Sciatic nerve (tissue), 2 donors: Measurements from ENCODE around the gene ALDH3B2. TPM values are rescaled to one million over a fixed set of nuclear protein-coding genes. Genes with fewer than 3 reads are reported as not detected.
"Not testable (repeated sequence)": the region's sequence is repeated elsewhere in the genome, so short reads cannot be mapped to it uniquely, and the experiment has no call there.

Experiments
- ATAC-seq: fragments of 200-7000 bp; cut with Tn5 transposase; one replicate; pipeline ENCODE4 v1.9.1; 2020; ENCODE audit warnings: mild to moderate bottlenecking, moderate library complexity
- DNase-seq: peaks from one replicate; pipeline ENCODE4 v3.0.0-alpha.2; 2020; ENCODE audit warnings: low spot score
- intact Hi-C: fragments of 100-400 bp; cut with DNase I; formaldehyde crosslinking; loops from one replicate; pipeline ENCODE4 v1.14.2; 2022
- total RNA-seq: library from RNA; stranded (reverse); fragmentation: NEBNext Ultra II Directional; extraction: Animal tissue kit (Norgen Biotek cat#: 25700); gene quantifications from one replicate; pipeline ENCODE4 v1.2.1, GENCODE V29; 2021
- donor health status: DM: no; HTN: no; CAD: no.
- donor health status: DM: no; HTN: no; CAD: no.

ALDH3B2 gene
- total RNA-seq, 1 donor from 2014 or later, result not detected

DNA sequence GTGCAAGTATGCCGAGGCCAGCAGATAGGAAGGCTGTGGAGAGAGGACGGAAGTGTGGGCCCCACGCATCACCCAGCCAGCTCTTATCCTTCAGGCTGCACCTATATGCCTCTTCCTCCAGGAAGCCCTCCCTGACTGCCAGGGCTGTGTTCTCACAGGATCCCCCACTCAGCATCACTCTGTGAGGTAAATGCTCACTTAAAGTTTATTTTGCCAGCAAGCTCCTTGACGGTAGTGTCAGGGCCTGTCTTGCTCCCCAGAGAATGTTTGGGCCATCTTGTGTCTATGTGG, 39.2 kb downstream of the ALDH3B2 start:
- intact Hi-C loops, result no loop called here
- ATAC-seq, result no peak
- no peak for DNase-seq

DNA sequence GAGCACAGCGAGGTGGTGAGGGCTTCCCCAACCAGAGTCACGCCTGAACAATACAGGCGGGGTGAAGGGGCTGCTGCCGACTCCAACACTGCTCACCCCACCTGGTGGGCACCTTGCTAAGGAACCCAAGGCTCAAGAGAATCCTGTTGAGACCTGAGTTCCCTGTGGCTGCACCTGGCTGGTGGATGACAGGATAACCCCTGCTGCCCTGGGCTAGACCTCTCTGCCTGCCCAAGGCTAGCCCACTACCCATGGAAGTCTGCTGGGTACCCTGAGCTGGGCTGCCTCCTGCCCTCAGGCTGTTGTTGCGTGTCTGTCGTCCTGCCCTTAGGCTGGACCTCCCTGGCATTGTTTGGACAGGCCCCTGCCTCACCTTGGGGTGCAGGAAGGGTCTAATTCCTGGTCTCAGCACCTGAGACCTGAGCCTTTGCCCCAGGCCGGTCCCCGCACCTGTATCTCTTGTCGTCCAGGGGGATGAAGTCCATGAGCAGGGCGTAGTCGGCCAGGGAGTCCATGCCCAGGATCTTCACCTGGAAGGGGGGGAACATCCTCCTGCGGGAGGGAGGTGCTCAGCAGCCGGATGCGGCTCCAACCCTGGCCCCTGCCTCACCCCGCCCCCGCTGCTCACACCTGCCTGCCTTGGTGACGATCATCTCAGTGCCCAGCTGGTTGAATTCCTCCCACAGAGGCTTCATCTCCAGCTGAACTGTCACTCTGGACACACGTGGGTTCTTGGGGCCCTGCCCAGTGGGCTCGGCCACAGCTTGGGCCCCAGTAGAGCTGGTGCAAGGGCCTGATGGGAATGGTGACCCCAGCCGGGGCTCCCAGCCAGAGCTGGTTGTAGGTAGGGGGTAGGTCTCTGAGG, 39.8 kb downstream of the ALDH3B2 start:
- intact Hi-C loops, result no loop called here
- ATAC-seq, result no peak
- no peak for DNase-seq

DNA sequence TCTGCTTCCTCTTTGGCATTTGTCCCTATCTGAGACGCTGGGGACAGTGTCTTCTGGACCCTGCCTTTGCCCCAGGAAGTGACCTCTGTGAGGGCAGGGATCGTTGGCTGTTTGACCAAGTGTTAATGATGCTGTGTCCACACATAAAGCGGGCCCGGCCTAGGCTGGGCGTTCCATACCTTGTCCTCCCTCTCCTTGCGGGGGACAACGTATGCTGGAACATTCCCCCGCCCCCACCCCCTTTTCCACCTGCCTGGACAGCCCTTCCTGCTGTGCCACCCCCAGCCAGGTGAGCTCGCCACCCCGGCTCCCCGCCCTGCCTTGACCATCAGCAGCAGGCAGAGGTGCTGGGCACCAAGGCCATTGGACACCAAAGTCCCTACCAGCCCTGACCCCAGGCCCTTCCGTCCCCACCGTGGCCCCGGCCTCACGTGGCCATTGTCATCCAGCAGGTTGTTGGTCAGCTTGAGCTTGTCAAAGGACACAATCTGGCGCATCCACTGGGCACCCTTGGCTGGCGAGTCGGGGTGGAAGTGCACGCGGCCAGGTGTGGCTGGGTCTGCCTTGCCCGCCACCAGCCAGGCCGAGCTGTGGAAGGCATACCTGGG, 40.6 kb downstream of the ALDH3B2 start:
- DNase-seq (no peak), ATAC-seq (no peak)
- intact Hi-C loops, result no loop called here

DNA sequence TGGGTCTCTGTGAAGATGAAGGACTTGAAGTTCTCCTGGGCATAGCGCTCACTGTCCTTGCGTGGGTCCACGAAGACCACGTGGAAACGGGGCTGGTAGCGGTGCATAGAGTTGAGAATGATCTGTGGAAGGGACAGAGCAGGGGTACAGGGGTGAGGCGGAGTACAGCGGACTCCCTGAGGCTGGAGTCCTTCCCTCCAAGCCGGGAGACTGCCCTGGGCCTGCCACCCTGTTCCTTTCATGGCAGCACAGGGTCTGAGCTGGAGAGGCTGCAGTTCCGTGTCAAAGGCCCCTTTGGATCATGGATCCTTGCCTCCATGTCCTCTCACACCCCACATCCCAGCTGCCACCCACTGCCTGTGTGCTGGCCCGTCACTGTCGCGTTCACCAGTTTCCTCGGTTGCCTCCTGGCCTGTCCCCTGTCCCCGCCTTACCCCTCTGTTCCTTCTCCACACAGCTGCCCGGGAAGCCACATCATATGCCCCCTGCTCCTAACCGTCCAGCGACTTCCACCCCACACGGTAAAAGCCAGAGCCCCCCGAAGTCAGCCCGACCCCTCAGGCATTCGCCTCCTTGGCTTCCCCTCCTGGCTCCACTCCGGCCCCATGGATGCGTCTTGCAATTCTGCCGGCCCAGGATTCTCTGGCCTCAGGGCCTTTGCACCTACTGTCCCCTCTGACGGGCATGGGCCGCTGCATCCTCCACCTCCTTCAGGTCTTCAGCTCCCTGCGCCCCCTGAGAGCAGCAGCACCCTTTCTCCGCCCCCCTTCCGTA, 41.3 kb downstream of the ALDH3B2 start:
- ATAC-seq, result no peak
- intact Hi-C loops, result no loop called here
- peak; percentile 61 for DNase-seq

DNA sequence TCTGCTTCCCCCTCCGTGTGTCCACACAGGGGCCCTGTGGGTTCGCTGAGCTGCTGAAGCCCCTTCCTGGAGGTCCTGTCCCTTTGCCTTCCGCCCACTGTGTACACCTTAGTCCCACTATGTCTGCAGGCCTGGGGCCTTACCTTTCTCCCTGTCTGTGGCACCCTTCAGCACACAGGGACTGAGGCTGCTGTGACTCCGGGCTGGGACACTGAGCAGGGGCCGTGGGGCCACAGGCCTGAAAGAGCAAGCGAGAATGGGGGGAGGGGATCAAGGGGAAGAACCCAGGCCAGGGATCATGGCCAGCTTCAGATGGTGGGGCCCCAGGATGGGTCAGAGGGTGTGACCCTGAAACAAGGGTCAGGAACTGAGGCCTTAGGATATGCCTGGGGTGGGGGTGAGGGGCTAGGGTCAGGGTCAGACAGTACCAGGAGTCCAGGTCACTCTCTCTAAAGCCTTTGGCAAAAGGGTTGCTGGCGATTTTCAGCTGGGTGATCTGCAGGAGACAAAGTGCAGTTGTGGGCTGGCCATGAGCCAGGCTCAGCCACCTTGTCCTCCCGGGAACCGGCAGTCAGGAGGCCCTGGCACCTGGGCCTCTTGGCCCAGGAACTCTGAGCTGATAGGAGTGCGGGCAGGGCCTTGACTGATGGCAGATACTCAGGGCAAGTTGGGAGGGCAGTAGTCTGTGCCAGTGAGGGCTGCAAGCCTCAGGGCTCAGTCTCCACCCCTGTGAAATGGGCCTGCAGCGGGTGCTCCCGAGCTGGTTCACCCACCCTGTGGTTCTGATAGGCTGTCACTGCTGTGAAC, 42.0 kb downstream of the ALDH3B2 start:
- DNase-seq (peak; percentile 58), ATAC-seq (no peak)
- intact Hi-C loops, result no loop called here

DNA sequence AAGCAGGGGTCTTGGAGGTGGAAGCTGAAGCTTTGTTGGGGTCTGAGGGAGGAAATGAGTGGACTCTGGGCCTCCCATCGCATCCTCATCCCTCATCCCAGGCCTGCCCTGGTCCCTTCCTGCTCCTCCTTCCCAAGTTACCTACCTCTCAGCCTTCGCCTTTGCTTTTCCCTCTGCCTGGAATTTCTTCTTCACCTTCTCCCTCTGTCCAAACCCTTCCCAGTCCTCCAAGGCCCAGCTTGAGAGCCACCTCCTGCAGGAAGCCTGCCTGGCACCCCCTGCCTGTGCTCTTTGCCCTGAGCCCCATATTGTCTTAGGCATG, 42.6 kb downstream of the ALDH3B2 start:
- ATAC-seq (no peak), DNase-seq (no peak)
- intact Hi-C loops, result no loop called here

DNA sequence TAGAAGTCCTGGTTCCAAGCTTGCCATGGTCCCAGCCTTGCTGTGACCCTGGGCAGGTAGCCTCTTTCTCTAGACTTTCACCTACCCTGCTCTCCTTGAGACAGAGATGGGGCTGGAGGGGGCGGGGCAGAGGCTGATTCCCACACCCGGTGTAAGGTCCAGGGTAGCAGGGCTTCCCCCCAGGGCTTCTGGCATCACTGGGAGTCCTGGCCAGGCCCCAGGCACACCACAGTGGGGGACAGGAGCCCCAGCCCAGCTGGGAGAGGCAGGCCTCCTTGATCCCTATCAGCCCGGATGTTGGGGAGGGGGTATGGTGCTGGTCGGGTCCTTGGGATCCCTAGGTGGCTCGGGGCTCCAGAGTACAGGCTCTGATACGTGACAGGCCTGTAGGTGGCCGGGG, 43.0 kb downstream of the ALDH3B2 start:
- DNase-seq, result peak; percentile 64
- no peak for ATAC-seq
- intact Hi-C loops, result no loop called here

DNA sequence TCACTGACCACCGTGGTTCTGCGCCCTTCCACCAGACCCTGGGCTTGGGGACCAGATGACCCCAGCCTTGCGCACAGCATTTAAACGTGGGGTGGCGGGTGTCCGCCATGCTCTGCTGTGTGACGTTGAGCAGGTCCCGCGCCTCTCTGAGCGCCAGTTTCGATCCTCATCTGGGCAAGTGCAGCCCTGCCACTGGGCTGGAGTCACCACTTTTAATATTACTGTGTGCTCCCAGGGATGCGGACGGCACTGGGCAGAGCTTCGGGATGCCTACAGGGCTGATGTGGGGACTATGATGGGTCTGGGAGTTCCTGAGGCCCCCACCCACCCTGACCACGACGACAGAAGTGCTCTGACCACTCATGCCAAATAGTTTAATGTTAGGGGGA, 43.5 kb downstream of the ALDH3B2 start:
- ATAC-seq (no peak), DNase-seq (no peak)
- intact Hi-C loops, result no loop called here

DNA sequence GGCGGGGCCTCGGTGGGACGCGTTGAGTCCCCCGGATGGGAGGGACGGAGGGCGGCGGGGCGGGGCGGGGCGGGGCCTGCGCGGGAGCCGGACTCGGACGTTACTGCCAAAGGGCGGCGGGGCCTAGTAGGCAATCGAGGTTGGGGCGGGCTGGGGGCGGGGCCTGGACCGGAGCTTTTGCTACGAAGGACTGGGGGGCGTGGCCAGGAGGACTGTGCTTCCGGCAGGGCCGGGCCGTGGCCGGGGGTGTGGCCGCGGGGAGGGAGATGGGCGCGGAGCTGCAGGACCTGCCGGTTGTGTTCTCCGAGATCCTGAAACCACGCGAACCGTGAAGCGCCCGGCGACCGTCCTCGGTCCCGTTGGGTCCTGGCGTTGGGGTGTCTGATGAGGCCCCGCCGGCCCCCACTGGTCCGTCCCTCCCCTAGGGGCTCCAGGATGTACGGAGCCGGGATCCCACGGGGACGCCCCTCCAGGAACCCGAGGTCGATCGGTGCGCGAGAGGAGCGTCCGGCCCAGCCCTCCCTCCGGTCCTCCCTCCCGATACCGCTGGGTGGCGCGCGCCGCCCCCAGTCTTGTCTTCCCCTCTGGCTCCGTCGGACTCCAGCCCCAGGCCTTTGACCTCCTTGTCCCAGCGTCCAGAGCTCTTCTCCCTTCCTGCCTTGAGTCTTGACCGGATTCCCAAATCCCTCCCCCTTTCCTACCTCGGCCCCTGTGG, 44.0 kb downstream of the ALDH3B2 start:
- ATAC-seq (peak; percentile 94), DNase-seq (peak; percentile 100)
- intact Hi-C loops, result no loop called here

DNA sequence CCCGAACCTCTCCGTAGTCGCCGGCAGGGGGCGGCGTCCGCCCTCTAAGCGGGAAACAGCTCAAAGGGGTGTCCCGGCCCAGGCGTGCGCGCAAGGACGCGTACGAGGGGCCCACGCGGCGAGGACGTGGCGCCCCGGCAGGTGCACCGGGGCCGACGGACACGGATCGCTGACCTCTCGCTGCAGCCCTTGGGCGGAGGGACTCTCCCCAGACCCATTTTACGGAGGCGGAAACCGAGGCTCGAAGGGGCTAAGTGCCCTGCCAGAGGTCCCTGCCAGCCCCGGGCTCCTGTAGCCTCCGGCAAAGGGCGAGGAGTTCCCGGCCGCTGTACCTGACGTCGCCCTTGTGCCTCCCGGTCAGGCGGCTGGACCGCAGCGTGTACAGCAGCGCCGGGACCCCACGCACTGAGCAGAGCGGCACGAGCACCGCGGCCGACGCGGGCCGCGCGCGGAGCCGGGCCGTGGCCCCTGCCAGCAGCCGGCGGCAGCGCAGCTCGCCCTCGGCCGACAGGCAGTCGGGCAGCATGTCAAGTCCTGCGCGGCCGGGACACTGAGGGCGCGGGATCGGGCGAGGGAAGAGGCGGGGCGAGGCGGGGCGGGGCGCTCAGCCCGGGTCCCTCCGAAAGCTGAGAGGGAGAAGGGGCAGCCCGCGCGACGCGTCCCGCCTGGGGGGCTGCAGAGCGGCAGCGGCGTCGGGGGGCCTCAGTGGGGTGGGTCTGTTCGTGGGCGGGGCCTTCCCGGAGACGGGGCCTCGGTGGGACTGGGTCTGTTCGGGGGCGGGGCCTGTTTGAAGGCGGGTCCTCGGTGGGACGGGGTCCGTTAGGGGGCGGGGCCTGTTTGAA, 44.8 kb downstream of the ALDH3B2 start, which contains the start of gene NUDT8:
TSS of gene NUDT8 (minus strand) at position 552 of the 842 bp plus-strand sequence. CDS start at position 526, 26 bp downstream.
- peak; percentile 64 for ATAC-seq

DNA sequence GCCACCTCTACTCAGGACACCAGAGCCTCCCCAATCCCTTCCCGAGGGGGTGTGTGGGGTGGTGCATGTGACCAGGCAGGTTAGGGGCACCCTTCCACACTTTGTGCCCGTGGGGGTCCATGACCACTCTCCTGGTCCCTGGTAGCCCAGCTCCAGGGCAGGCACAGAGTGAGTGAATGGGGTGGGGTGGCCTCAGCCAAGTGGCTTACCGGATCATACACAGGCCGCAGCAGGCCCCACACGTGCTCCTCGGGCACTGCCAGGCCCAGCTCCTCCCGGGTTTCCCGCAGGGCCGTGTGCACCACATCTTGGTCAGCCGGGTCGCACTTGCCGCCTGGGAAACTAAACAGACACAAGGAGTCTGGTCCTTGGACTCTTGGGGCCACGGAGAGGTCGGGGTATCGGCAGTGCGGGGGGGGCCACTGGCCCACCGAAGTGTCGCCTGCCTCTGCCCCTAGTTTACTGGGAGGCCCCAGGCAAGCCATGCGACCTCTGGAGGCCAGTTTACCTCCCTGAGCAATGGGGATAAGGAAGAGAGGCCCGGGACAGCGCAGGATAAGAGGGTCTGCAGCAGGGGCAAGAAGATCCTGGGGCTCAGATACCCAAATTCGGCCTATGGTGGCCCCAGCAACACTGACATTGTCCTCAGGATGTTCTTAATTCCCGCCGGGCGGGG, 45.6 kb downstream of the ALDH3B2 start:
- peak; percentile 65 for DNase-seq
- intact Hi-C loops, result no loop called here

More for the DNA sequence above, 44.8 kb downstream of the ALDH3B2 start, which contains the start of gene NUDT8:
- intact Hi-C loops, result no loop called here
- peak; percentile 93 for DNase-seq

DNA sequence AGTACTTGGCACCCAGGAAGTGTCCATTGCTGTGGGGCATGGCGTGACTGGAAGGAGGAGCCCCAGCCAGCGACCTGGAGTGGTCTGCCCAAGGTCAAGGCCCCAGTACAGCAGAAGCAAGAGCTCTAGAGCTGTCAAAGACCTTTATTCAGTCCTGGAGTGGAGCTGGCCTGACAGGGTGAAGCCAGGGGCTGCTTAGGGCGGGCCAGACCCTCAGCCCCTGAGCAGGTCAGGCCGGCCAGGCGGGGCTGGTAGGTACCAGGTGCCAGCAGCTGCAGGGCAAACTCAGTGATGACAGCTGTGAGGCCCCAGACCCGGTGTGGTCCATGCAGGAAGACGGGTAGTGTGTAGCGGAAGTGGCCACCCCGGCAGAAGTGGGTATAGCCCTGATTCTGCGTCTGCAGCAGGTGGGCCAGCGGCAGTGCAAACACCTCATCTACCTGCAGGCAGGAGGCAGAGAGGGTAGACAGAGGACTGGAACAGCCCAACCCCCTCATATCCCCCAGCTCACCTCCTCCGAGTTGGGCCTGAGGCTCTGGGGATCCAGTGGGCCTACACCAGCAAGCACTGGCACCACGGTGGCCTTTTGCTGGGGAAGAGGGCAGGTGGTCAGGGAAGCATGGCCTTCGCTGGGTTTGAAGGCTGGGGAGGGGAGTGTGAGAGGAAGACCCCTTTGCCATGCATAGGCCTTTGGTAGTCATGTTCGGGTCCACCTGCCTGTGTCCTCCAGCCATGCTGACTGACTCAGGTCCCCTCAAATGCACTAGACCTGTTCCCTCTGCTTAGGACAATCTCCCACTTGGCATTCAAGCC, 46.4 kb downstream of the ALDH3B2 start:
- intact Hi-C loops, result loop anchor here (1.0 kb wide), 1 partner anchor 43 kb away; no protein-coding TSS in a partner anchor
- peak; percentile 58 for DNase-seq
- ATAC-seq, result no peak

More for the DNA sequence above, 45.6 kb downstream of the ALDH3B2 start:
- no peak for ATAC-seq

DNA sequence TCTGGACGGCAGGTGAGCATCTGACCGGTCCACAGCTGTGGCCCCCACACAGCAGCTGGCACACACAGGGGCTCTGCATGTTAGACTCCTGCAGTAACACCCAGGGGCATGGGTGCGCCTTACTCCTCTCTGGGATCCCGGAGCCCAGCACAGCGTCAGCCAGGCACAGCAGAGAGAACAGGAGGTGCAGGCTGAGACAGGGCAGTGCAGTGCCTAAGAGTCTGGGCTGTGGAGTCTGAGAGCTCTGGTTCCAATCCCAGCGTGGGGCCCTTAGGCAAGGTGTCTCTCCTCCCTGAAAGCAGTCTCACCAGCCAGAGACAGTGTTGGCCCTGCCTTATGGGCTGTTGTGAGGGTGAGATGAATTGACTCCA, 47.0 kb downstream of the ALDH3B2 start:
- ATAC-seq (no peak), DNase-seq (peak; percentile 51)
- intact Hi-C loops, result loop anchor here (1.0 kb wide), 1 partner anchor 42 kb away; no protein-coding TSS in a partner anchor

DNA sequence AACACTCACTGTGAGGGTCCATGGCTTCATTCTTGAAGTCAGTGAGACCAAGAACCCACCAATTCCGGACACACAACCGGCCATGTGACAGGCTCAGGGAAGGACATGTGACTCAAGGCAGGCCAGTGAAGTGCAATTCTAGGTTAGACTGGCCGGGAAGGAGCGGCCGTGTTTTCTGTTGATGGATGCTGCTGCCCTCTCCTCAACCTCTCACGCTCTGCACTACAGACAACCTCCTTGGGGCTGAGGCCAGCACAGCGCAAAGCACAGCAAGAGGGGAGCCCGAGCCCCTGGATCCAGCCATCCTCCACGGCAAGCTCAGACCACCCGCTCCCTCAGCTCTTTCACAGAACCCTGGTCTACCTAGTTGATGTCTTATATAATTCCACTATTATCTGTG, 47.5 kb downstream of the ALDH3B2 start:
- DNase-seq, result no peak

DNA sequence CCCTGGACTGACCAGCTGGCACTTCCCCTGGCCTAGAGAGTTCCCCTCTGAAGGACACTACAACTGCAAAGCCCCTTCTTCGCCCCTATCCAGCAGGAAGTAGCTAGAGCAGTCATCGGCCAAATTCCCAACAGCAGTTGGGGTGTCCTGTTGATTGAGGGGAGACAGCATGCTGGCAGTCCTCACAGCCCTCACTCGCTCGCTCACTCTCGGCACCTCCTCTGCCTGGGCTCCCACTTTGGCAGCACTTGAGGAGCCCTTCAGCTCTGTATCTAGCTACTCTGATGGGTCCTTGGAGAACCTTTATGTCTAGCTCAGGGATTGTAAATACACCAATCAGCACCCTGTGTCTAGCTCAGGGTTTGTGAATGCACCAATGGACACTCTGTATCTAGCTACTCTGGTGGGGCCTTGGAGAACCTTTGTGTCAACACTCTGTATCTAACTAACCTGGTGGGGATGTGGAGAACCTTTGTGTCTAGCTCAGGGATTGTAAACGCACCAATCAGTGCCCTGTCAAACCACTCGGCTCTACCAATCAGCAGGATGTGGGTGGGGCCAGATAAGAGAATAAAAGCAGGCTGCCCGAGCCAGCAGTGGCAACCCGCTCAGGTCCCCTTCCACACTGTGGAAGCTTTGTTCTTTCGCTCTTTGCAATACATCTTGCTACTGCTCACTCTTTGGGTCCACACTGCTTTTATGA, 48.1 kb downstream of the ALDH3B2 start:
- ATAC-seq, DNase-seq, intact Hi-C loops: not testable (repeated sequence)

More for the DNA sequence above, 47.5 kb downstream of the ALDH3B2 start:
- ATAC-seq, result no peak
- intact Hi-C loops, result loop anchor here (1.0 kb wide), 1 partner anchor 42 kb away; no protein-coding TSS in a partner anchor
